GM23338 (cell line): ENCODE measurements around the gene JDP2.

Experiments
- EZH2 ChIP-seq: fragments of 200-600 bp; sonication (generic); IDR thresholded peaks from one replicate; pipeline ENCODE4 v1.8.0; 2017; ENCODE audit warnings: antibody characterized with exemption, mild to moderate bottlenecking, low read depth; ENCODE audit not compliant: unreplicated experiment
- JUNB ChIP-seq: IDR thresholded peaks from one replicate; pipeline ENCODE4 v1.6.1; 2016; ENCODE audit warnings: antibody characterized with exemption; ENCODE audit not compliant: unreplicated experiment
- TF ChIP-seq, protein P1 (sequence below), 2 experiments: fragments of 200-600 bp in 1 of 2; sonication (generic) in 1 of 2; conservative IDR thresholded peaks; 2 replicates each; pipeline versions ENCODE4 v1.5.1 to v1.6.1; 2016 to 2017; ENCODE audit warnings: antibody characterized with exemption in 2 of 2, low read depth in 2 of 2, mild to moderate bottlenecking in 2 of 2, moderate library complexity in 1 of 2
- TF ChIP-seq, protein P2 (sequence below): IDR thresholded peaks from one replicate; pipeline ENCODE4 v1.6.1; 2018; ENCODE audit warnings: antibody characterized with exemption; ENCODE audit not compliant: unreplicated experiment

DNA sequence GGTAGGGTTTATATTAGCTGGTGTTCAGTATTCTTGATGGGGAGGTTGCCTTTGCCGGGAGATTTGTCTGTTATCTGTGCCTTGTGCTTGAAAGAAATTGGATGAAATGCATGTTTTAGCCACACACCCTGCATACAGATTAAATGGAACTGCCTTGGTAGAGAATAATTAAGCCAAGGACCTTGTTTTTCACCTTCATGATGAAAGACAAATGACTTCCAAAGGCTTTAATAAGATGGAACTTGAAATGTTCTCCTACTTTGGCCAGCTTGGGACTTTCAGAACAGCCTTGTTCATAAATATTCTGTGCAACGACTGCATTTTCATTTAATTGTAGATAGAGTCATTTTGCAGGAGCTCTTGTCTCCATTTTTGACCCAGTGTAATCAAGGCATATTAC is 21.2 kb downstream of the JDP2 start:
- TF ChIP-seq EZH2 (no peak), JUNB (no peak)
- TF ChIP-seq, protein P1, sequence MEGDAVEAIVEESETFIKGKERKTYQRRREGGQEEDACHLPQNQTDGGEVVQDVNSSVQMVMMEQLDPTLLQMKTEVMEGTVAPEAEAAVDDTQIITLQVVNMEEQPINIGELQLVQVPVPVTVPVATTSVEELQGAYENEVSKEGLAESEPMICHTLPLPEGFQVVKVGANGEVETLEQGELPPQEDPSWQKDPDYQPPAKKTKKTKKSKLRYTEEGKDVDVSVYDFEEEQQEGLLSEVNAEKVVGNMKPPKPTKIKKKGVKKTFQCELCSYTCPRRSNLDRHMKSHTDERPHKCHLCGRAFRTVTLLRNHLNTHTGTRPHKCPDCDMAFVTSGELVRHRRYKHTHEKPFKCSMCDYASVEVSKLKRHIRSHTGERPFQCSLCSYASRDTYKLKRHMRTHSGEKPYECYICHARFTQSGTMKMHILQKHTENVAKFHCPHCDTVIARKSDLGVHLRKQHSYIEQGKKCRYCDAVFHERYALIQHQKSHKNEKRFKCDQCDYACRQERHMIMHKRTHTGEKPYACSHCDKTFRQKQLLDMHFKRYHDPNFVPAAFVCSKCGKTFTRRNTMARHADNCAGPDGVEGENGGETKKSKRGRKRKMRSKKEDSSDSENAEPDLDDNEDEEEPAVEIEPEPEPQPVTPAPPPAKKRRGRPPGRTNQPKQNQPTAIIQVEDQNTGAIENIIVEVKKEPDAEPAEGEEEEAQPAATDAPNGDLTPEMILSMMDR (conservative IDR thresholded peaks at IDR 0.05; ENCODE audit: low read depth in 2 of 2): no peak
- TF ChIP-seq, protein P2, sequence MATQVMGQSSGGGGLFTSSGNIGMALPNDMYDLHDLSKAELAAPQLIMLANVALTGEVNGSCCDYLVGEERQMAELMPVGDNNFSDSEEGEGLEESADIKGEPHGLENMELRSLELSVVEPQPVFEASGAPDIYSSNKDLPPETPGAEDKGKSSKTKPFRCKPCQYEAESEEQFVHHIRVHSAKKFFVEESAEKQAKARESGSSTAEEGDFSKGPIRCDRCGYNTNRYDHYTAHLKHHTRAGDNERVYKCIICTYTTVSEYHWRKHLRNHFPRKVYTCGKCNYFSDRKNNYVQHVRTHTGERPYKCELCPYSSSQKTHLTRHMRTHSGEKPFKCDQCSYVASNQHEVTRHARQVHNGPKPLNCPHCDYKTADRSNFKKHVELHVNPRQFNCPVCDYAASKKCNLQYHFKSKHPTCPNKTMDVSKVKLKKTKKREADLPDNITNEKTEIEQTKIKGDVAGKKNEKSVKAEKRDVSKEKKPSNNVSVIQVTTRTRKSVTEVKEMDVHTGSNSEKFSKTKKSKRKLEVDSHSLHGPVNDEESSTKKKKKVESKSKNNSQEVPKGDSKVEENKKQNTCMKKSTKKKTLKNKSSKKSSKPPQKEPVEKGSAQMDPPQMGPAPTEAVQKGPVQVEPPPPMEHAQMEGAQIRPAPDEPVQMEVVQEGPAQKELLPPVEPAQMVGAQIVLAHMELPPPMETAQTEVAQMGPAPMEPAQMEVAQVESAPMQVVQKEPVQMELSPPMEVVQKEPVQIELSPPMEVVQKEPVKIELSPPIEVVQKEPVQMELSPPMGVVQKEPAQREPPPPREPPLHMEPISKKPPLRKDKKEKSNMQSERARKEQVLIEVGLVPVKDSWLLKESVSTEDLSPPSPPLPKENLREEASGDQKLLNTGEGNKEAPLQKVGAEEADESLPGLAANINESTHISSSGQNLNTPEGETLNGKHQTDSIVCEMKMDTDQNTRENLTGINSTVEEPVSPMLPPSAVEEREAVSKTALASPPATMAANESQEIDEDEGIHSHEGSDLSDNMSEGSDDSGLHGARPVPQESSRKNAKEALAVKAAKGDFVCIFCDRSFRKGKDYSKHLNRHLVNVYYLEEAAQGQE: no peak
